Stomach (tissue), 19 donors: Measurements from ENCODE around the gene BCL2A1. TPM values are rescaled to one million over a fixed set of nuclear protein-coding genes. Genes with fewer than 3 reads are reported as not detected.
"Not testable (repeated sequence)": the region's sequence is repeated elsewhere in the genome, so short reads cannot be mapped to it uniquely, and the experiment has no call there.

ENCODE experiments used
- DNase-seq, 2 donors: peaks; one replicate each; pipeline versions ENCODE4 v3.0.0 to v3.0.0-alpha.2; 2013 to 2019
- H3K27ac ChIP-seq, 5 donors: fragments of 200-600 bp in 4 of 5; sonication (generic) in 4 of 5; one replicate each; pipeline ENCODE4 v1.5.1; 2013 to 2019; ENCODE audit warnings: mild to moderate bottlenecking in 1 of 5, moderate library complexity in 1 of 5
- H3K27me3 ChIP-seq, 3 donors: fragments of 200-600 bp; sonication (generic); one replicate each; pipeline ENCODE4 v1.5.1; 2017 to 2019; ENCODE audit warnings: mixed run types in 1 of 3
- H3K36me3 ChIP-seq, 4 donors: fragments of 200-600 bp; sonication (generic); 1 replicate in 3 of 4; 2 replicates in 1 of 4; pipeline ENCODE4 v1.5.1; 2016 to 2019
- H3K4me1 ChIP-seq, 4 donors: fragments of 200-600 bp; sonication (generic); one replicate each; pipeline ENCODE4 v1.5.1; 2016 to 2019
- H3K4me3 ChIP-seq, 4 donors: fragments of 200-600 bp; sonication (generic) in 3 of 4; one replicate each; pipeline ENCODE4 v1.5.1; 2016 to 2019; ENCODE audit warnings: mild to moderate bottlenecking in 1 of 4
- H3K9me3 ChIP-seq, 4 donors: fragments of 200-600 bp; sonication (generic); one replicate each; pipeline ENCODE4 v1.5.1; 2016 to 2019
- CTCF ChIP-seq, 7 experiments: fragments of 450-650 bp in 4 of 7; fragments of 200-600 bp in 3 of 7; sonication (generic) in 3 of 7; IDR thresholded peaks; one replicate each; pipeline ENCODE4 v1.5.1; 2016 to 2019; ENCODE audit warnings: antibody characterized with exemption in 7 of 7, control low read depth in 2 of 7, mild to moderate bottlenecking in 1 of 7
- EP300 ChIP-seq: sonication (generic); formaldehyde crosslinking; IDR thresholded peaks from one replicate; pipeline ENCODE4 v1.6.1; 2017; ENCODE audit warnings: antibody characterized with exemption
- POLR2A ChIP-seq, 4 donors: fragments of 450-650 bp; IDR thresholded peaks; one replicate each; pipeline ENCODE4 v1.6.1; 2016; ENCODE audit warnings: antibody characterized with exemption in 4 of 4, control low read depth in 2 of 4, mild to moderate bottlenecking in 1 of 4, moderate library complexity in 1 of 4
- POLR2AphosphoS5 ChIP-seq, 3 donors: sonication (generic); formaldehyde crosslinking; IDR thresholded peaks; one replicate each; pipeline ENCODE4 v1.6.1; 2016; ENCODE audit warnings: antibody characterized with exemption in 3 of 3
- WGBS, 5 donors: extraction: QIAGEN DNeasy Blood & Tissue Kit in 3 of 5; methylation state at CpG; one replicate each; pipeline versions ENCODE4 v1.1.5 to v1.1.7; 2013 to 2018; 5-methylcytosine and 5-hydroxymethylcytosine counted together
- intact Hi-C: fragments of 100-400 bp; cut with DNase I; formaldehyde crosslinking; loops from one replicate; pipeline ENCODE4 v1.15.1; 2023; ENCODE audit warnings: low total_unique reads
- long read RNA-seq, 10 donors: transcript quantifications; one replicate each; lab custom pipeline, GENCODE V29; 2026
- polyA plus RNA-seq, 3 donors: library from polyadenylated mRNA; stranded (reverse); fragments of 200-250 nt; gene quantifications; one replicate each; pipeline ENCODE4 v1.2.3, GENCODE V29; 2013
- total RNA-seq, 5 donors: library from RNA; depleted of rRNA; stranded (reverse); fragments of >200 nt; gene quantifications; one replicate each; pipeline versions ENCODE4 v1.1.0 to v1.2.3, GENCODE V29; 2014 to 2016
- donor health status: healthy with polysubstance abuse.
- donor health status: Bipolar disorder and iron deficiency.
- donor health status: healthy.

BCL2A1 gene
- total RNA-seq (10 to 100 TPM in 1 of 5 donors, 1 to 10 TPM in 1, under 1 TPM in 1, not detected in 2; 0.87 to 12.5 (median 2.8) TPM), polyA plus RNA-seq (10 to 100 TPM in 1 of 3 donors, 1 to 10 TPM in 2; 3.8 to 29.4 (median 4.4) TPM)
- long read RNA-seq, donor 1 = 0 reads
- long read RNA-seq, donor 2 = 0 reads
- long read RNA-seq, donor 3 = 0 reads
- long read RNA-seq, donor 4 = 0 reads
- long read RNA-seq, donor 5 = 0 reads
- long read RNA-seq, donor 6 = 0 reads
- long read RNA-seq, donor 7 = 0 reads
- long read RNA-seq, donor 8, partial matches to known transcripts = 103 of 118 reads
- long read RNA-seq, donor 8, other reads (novel, unspliced or antisense) = 15 of 118 reads
- long read RNA-seq, donor 9, partial matches to known transcripts = 0 of 2 reads
- long read RNA-seq, donor 9, other reads (novel, unspliced or antisense) = 0 of 2 reads
- long read RNA-seq, donor 10 = 0 reads

- H3K4me1 ChIP-seq = no peaks in the 10 kb centered on the region
- 51 to 68% (median 56%) methylated on average over 11 of the region's 11 CpGs for WGBS, 5 donors
- DNase-seq = peak; percentile 29 to 68
- H3K27ac ChIP-seq = peak within 1 kb of the TSS in 2 of 5 donors; percentile 46 to 58
- H3K9me3 ChIP-seq = no peaks in the 10 kb centered on the region
- TF ChIP-seq POLR2AphosphoS5 (IDR thresholded peaks at IDR 0.05) (peak in 2 of 3 donors; percentile 66 to 73), CTCF (IDR thresholded peaks at IDR 0.05) (no peak)
- no peaks in the 10 kb centered on the region for H3K27me3 ChIP-seq
- H3K36me3 ChIP-seq = no peaks in the 10 kb centered on the region
- peak within 1 kb of the TSS in 3 of 4 donors; percentile 1 to 12 (median 4) for H3K4me3 ChIP-seq
- intact Hi-C loops = no loop called here
These were observed at the start of gene BCL2A1 for GRCh38 chr15:79970624-79971434. Gene BCL2A1 (minus strand): TSS chr15:79971196. CDS start chr15:79971119, 77 bp downstream.

- intact Hi-C loops = no loop called here
- WGBS, 5 donors = 71 to 85% (median 76%) methylated on average over 3 of the region's 3 CpGs
- H3K4me1 ChIP-seq = no peaks in the 10 kb centered on the region
- H3K27ac ChIP-seq = no peak overlapping the region
- H3K4me3 ChIP-seq = no peak overlapping the region
- no peak for DNase-seq
- no peaks in the 10 kb centered on the region for H3K36me3 ChIP-seq
- TF ChIP-seq CTCF (IDR thresholded peaks at IDR 0.05) = no peak
- no peak for TF ChIP-seq EP300
- no peak for TF ChIP-seq POLR2AphosphoS5 (IDR thresholded peaks at IDR 0.05)
- TF ChIP-seq POLR2A (IDR thresholded peaks at IDR 0.05) = no peak
- no peaks in the 10 kb centered on the region for H3K27me3 ChIP-seq
- no peaks in the 10 kb centered on the region for H3K9me3 ChIP-seq
These were observed 49.7 kb upstream of the BCL2A1 start for GRCh38 chr15:80020731-80021130.

GRCh38 chr15:80020149-80020548 lies 49.2 kb upstream of the BCL2A1 start:
- WGBS, 5 donors = 91 to 94% (median 91%) methylated on average over 6 of the region's 6 CpGs
- DNase-seq, H3K36me3 ChIP-seq, H3K4me1 ChIP-seq, intact Hi-C loops, H3K9me3 ChIP-seq, H3K4me3 ChIP-seq, H3K27ac ChIP-seq, H3K27me3 ChIP-seq: not testable (repeated sequence)

- Histone ChIP-seq H3K4me3 (no peak overlapping the region), H3K27ac (no peak overlapping the region), H3K27me3 (no peaks in the 10 kb centered on the region), H3K4me1 (no peaks in the 10 kb centered on the region), H3K9me3 (no peaks in the 10 kb centered on the region), H3K36me3 (no peaks in the 10 kb centered on the region)
- intact Hi-C loops = no loop called here
- no peak for TF ChIP-seq POLR2AphosphoS5 (IDR thresholded peaks at IDR 0.05)
- TF ChIP-seq CTCF (IDR thresholded peaks at IDR 0.05) = no peak
- 83 to 97% (median 92%) methylated on average over 8 of the region's 8 CpGs for WGBS, 5 donors
- DNase-seq = no peak
These were observed 48.3 kb upstream of the BCL2A1 start for GRCh38 chr15:80019168-80019745.

- H3K27me3 ChIP-seq, H3K9me3 ChIP-seq, H3K36me3 ChIP-seq, intact Hi-C loops, H3K4me3 ChIP-seq, H3K4me1 ChIP-seq, H3K27ac ChIP-seq, DNase-seq: not testable (repeated sequence)
- 60 to 76% (median 67%) methylated on average over 5 to 8 of the region's 8 CpGs for WGBS, 5 donors
These were observed 46.1 kb upstream of the BCL2A1 start for GRCh38 chr15:80017139-80017538.

- H3K4me3 ChIP-seq, H3K36me3 ChIP-seq, H3K27ac ChIP-seq, DNase-seq, H3K27me3 ChIP-seq, intact Hi-C loops, H3K9me3 ChIP-seq, H3K4me1 ChIP-seq: not testable (repeated sequence)
- WGBS, 5 donors = 96 to 100% (median 97%) methylated on average over 2 to 27 of the region's 27 CpGs
These were observed 45.5 kb upstream of the BCL2A1 start for GRCh38 chr15:80016506-80016905.
